A673 (cell line): ENCODE measurements around the gene SNAPIN. TPM values are rescaled to one million over a fixed set of nuclear protein-coding genes. Genes with fewer than 3 reads are reported as not detected.

ENCODE experiments used
- BruUV-seq: library from RNA; stranded (reverse); fragments of 400-500 nt; replicated peaks from 2 replicates; lab custom pipeline; 2021; lab: Mats Ljungman, UMichigan
- CTCF ChIA-PET: fragments of 300-600 bp; sonication (Branson Sonifier 250); formaldehyde crosslinking; loops from one replicate; lab custom pipeline; 2022; ENCODE audit warnings: antibody characterized with exemption; lab: Charles Lee
- POLR2A ChIA-PET: fragments of 300-600 bp; sonication (Branson Sonifier 250); formaldehyde crosslinking; loops from one replicate; lab custom pipeline; 2022; ENCODE audit warnings: antibody characterized with exemption; ENCODE audit not compliant: low non-redundant PET; lab: Charles Lee
- DNase-seq: peaks from one replicate; pipeline ENCODE4 v3.0.0-alpha.2; 2015; ENCODE audit warnings: low spot score
- H3K27ac ChIP-seq: fragments of 200-600 bp; sonication (generic); 2 replicates; pipeline ENCODE4 v1.5.1; 2016; ENCODE audit warnings: mixed run types, low read depth, mild to moderate bottlenecking, mixed read lengths, antibody characterized with exemption, low read length; ENCODE audit not compliant: poor library complexity, severe bottlenecking
- H3K27me3 ChIP-seq: fragments of 200-600 bp; sonication (generic); replicated peaks from 2 replicates; pipeline ENCODE4 v1.6.1; 2017; ENCODE audit warnings: mixed run types, low read depth, mild to moderate bottlenecking, mixed read lengths, antibody characterized with exemption, low read length; ENCODE audit not compliant: insufficient read depth, poor library complexity
- H3K36me3 ChIP-seq: fragments of 200-600 bp; sonication (generic); 2 replicates; pipeline ENCODE4 v1.6.1; 2016; ENCODE audit warnings: mixed run types, mild to moderate bottlenecking, mixed read lengths, antibody characterized with exemption, low read length; ENCODE audit not compliant: insufficient read depth, poor library complexity, severe bottlenecking
- H3K4me1 ChIP-seq: fragments of 200-600 bp; sonication (generic); 2 replicates; pipeline ENCODE4 v1.6.1; 2017; ENCODE audit warnings: mixed run types, mild to moderate bottlenecking, mixed read lengths, antibody characterized with exemption, low read length; ENCODE audit not compliant: insufficient read depth, poor library complexity, severe bottlenecking
- H3K4me3 ChIP-seq: fragments of 200-600 bp; sonication (generic); 2 replicates; pipeline ENCODE4 v1.5.1; 2016; ENCODE audit warnings: low read depth, mixed run types, mild to moderate bottlenecking, mixed read lengths, low read length; ENCODE audit not compliant: poor library complexity, severe bottlenecking
- H3K9me3 ChIP-seq: fragments of 200-600 bp; sonication (generic); 2 replicates; pipeline ENCODE4 v1.6.1; 2016; ENCODE audit warnings: mixed run types, low read depth, mild to moderate bottlenecking, mixed read lengths, antibody characterized with exemption, low read length; ENCODE audit not compliant: poor library complexity, severe bottlenecking
- EZH2 ChIP-seq: fragments of 200-600 bp; sonication (generic); IDR thresholded peaks from 2 replicates; pipeline ENCODE4 v1.6.1; 2017; ENCODE audit warnings: borderline replicate concordance, low read depth, mild to moderate bottlenecking, mixed read lengths, antibody characterized with exemption, low read length; ENCODE audit not compliant: poor library complexity, severe bottlenecking
- intact Hi-C: fragments of 100-400 bp; cut with micrococcal nuclease; formaldehyde crosslinking; loops from one replicate; pipeline ENCODE4 v1.10.0; 2022; ENCODE audit not compliant: unreplicated experiment
- total RNA-seq: library from RNA; stranded (reverse); gene quantifications from 2 replicates; pipeline ENCODE4 v1.2.3, GENCODE V29; 2021
- TF ChIP-seq, protein P1 (sequence below): fragments of 300-800, 200-600 bp; sonication (generic); conservative IDR thresholded peaks from 2 replicates; pipeline ENCODE4 v1.5.1; 2017; ENCODE audit warnings: low read depth, mild to moderate bottlenecking, antibody characterized with exemption, low read length, moderate library complexity, mixed read lengths

SNAPIN gene
- total RNA-seq, 1 experiment from 2014 or later = 47.4 TPM

DNA sequence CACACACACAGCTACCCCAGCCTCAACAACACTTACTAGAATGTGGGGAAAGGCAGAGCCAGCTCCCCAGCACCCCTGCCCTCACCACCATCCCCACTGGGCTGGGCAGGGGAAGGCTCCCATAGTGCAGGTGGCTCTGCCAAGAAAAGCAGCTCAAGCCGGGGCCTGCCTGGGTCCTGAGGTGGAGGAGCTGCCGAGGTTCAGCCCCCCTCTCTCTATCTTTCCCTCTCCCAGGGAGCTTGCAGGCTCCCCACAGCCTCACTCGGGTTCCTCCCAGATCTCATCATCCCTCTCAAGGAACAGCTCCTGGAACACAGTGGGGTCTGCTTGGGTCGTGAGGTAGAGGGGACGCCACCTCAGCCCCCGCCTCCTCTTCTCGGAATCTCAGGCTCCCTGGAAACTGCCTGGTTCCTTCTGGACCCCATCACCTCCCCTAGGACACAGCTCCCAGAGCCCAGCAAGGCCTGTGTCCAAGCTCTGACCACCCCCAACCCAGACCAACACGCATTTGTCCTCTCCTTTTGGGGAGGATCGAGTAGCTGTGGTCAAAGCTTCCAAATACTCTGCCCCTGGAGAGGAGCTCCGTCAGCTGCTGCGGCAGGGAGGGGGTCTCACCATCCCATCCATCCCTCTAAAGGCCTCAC lies 46.3 kb upstream of the SNAPIN start:
- intact Hi-C loops = no loop called here
- DNase-seq = no peak
- Histone ChIP-seq H3K4me1 (no peaks in the 10 kb centered on the region), H3K4me3 (no peak overlapping the region), H3K27me3 (no peaks in the 10 kb centered on the region), H3K36me3 (no peaks in the 10 kb centered on the region), H3K27ac (no peak overlapping the region), H3K9me3 (no peaks in the 10 kb centered on the region)
- POLR2A ChIA-PET = no interaction called here
- CTCF ChIA-PET = no interaction called here
- no peak for TF ChIP-seq EZH2
- TF ChIP-seq, protein P1, sequence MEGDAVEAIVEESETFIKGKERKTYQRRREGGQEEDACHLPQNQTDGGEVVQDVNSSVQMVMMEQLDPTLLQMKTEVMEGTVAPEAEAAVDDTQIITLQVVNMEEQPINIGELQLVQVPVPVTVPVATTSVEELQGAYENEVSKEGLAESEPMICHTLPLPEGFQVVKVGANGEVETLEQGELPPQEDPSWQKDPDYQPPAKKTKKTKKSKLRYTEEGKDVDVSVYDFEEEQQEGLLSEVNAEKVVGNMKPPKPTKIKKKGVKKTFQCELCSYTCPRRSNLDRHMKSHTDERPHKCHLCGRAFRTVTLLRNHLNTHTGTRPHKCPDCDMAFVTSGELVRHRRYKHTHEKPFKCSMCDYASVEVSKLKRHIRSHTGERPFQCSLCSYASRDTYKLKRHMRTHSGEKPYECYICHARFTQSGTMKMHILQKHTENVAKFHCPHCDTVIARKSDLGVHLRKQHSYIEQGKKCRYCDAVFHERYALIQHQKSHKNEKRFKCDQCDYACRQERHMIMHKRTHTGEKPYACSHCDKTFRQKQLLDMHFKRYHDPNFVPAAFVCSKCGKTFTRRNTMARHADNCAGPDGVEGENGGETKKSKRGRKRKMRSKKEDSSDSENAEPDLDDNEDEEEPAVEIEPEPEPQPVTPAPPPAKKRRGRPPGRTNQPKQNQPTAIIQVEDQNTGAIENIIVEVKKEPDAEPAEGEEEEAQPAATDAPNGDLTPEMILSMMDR = no peak
- BruUV-seq = no TSS peak

DNA sequence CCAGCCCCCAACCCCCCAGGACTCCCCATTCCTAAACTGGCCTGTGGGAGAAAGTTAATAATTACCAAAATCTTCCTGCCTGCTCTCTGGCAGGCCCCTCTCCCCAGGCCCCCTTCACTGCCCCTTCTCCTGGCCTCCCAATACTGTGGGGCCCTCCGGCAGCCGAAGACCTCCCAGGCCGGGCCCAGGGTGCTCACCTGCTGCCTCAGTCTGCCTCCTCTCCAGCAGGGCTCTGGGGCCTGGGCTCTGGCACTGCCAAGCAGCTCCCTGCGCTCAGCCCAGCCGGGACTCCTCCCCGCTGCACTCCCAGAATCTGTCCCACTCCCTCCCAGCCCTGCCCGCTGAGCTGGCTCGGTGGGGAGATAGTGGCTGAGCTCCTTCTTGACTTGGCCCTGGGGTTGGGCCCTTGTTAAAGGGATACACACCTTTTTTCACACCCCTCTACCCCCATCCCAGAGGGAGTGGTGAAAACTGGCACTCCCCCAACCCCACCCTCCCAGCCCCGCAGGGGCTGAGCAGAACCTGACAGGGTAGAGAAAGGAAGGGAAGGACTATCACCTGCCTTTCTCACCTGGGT lies 45.7 kb upstream of the SNAPIN start, which contains the start of gene S100A16:
S100A16 (minus strand) TSS at position 383 of the 577 bp plus-strand sequence. CDS start 4,986 bp downstream, outside the sequence.
- no peaks in the 10 kb centered on the region for H3K4me1 ChIP-seq
- no peak within 1 kb of the TSS for H3K27ac ChIP-seq
- H3K27me3 ChIP-seq = no peaks in the 10 kb centered on the region
- TF ChIP-seq, protein P1 = no peak
- no peak for TF ChIP-seq EZH2
- no peak within 1 kb of the TSS for H3K4me3 ChIP-seq
- DNase-seq = no peak
- no peaks in the 10 kb centered on the region for H3K36me3 ChIP-seq
- intact Hi-C loops = no loop called here
- no peaks in the 10 kb centered on the region for H3K9me3 ChIP-seq
- POLR2A ChIA-PET = no interaction called here
- no TSS peak for BruUV-seq
- CTCF ChIA-PET = no interaction called here

DNA sequence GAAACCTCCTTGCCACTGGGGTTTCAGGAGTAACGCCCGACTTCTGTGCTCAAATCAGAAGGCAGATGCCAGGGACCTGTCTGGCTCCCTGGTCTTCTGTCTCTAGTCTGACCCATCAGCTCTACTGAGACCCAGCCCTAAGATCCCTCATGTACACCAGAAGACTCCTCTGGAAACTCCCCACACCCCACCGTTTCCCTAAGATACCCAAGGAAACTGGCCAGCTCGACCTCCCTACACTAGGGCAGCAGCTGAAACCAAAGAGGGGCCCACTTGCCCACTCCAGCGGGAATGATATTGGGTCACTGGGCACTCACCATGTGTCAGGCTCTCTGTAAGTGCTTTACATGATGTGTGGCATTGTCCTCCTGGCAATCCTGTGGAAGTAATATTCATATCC lies 45.1 kb upstream of the SNAPIN start:
- CTCF ChIA-PET = no interaction called here
- Histone ChIP-seq H3K36me3 (no peaks in the 10 kb centered on the region), H3K9me3 (no peaks in the 10 kb centered on the region), H3K4me3 (no peak overlapping the region), H3K4me1 (no peaks in the 10 kb centered on the region), H3K27me3 (no peaks in the 10 kb centered on the region), H3K27ac (no peak overlapping the region)
- TF ChIP-seq, protein P1 = no peak
- TF ChIP-seq EZH2 = no peak
- intact Hi-C loops = no loop called here
- no TSS peak for BruUV-seq
- no peak for DNase-seq
- POLR2A ChIA-PET = no interaction called here
